HEK293 (cell line): ENCODE results near the gene P2RX2.

ENCODE experiments used
- CTCF ChIA-PET: fragments of 350-600 bp; formaldehyde crosslinking; extraction: SDS; loops from one replicate; lab custom pipeline; 2021; ENCODE audit warnings: antibody characterized with exemption; lab: Yijun Ruan, JAX
- POLR2A ChIA-PET: fragments of 300-600 bp; formaldehyde crosslinking; extraction: SDS; loops from one replicate; lab custom pipeline; 2020; ENCODE audit warnings: antibody characterized with exemption, inconsistent platforms; lab: Yijun Ruan, JAX
- H3K27ac ChIP-seq: fragments of 200-500 bp; sonication (Bioruptor generic); 2 replicates; pipeline ENCODE4 v1.5.1; 2014; ENCODE audit warnings: low read depth, low read length, control low read depth, inconsistent platforms; ENCODE audit errors: extremely low read depth
- H3K36me3 ChIP-seq, 2 experiments: fragments of 200-500 bp in 1 of 2; sonication (Bioruptor generic) in 1 of 2; 1 replicate in 1 of 2; 2 replicates in 1 of 2; pipeline ENCODE4 v1.5.1; 2014 to 2017; ENCODE audit warnings: inconsistent platforms in 2 of 2, low read length in 2 of 2; ENCODE audit not compliant: control insufficient read depth in 2 of 2, insufficient read depth in 1 of 2
- H3K4me1 ChIP-seq: fragments of 200-500 bp; sonication (Bioruptor generic); 2 replicates; pipeline ENCODE4 v1.5.1; 2014; ENCODE audit warnings: mild to moderate bottlenecking, low read length, inconsistent platforms; ENCODE audit not compliant: control insufficient read depth, insufficient read depth
- H3K4me3 ChIP-seq: 2 replicates; pipeline ENCODE4 v1.5.1; 2011; ENCODE audit warnings: low read depth, mild to moderate bottlenecking, control low read depth, low read length, moderate library complexity
- H3K9me3 ChIP-seq: fragments of 200-500 bp; sonication (Bioruptor generic); 2 replicates; pipeline ENCODE4 v1.5.1; 2014; ENCODE audit warnings: low read depth, low read length, inconsistent platforms; ENCODE audit not compliant: control insufficient read depth, insufficient read depth
- EGR2 ChIP-seq: fragments of 450-650 bp; formaldehyde crosslinking; IDR thresholded peaks from 2 replicates; pipeline ENCODE4 v1.5.1; 2016; ENCODE audit warnings: low read depth, missing biosample characterization, missing genetic modification characterization
- TRIM28 ChIP-seq: IDR thresholded peaks from 2 replicates; pipeline ENCODE4 v1.6.1; 2011; ENCODE audit warnings: low read length, control low read depth, borderline replicate concordance
- WT1 ChIP-seq: fragments of 450-650 bp; formaldehyde crosslinking; IDR thresholded peaks from 2 replicates; pipeline ENCODE4 v1.5.1; 2016; ENCODE audit warnings: missing biosample characterization, missing genetic modification characterization
- ZBTB21 ChIP-seq: fragments of 450-650 bp; formaldehyde crosslinking; IDR thresholded peaks from 2 replicates; pipeline ENCODE4 v1.5.1; 2017; ENCODE audit warnings: missing biosample characterization, missing genetic modification characterization
- ZBTB26 ChIP-seq: fragments of 450-650 bp; formaldehyde crosslinking; optimal IDR thresholded peaks from 2 replicates; pipeline ENCODE3; 2016; ENCODE audit warnings: missing biosample characterization, mild to moderate bottlenecking, missing genetic modification characterization
- ZFHX2 ChIP-seq: fragments of 450-650 bp; formaldehyde crosslinking; conservative IDR thresholded peaks from 2 replicates; pipeline ENCODE4 v1.5.1; 2016; ENCODE audit warnings: missing biosample characterization, missing genetic modification characterization
- ZFP69B ChIP-seq: fragments of 450-650 bp; formaldehyde crosslinking; IDR thresholded peaks from 2 replicates; pipeline ENCODE4 v1.5.1; 2016; ENCODE audit warnings: missing biosample characterization, missing genetic modification characterization
- ZIC2 ChIP-seq: fragments of 450-650 bp; formaldehyde crosslinking; IDR thresholded peaks from 2 replicates; pipeline ENCODE4 v1.5.1; 2016; ENCODE audit warnings: missing biosample characterization, missing genetic modification characterization
- ZNF148 ChIP-seq: fragments of 450-650 bp; formaldehyde crosslinking; IDR thresholded peaks from 2 replicates; pipeline ENCODE4 v1.5.0; 2017; ENCODE audit warnings: missing biosample characterization, missing genetic modification characterization, borderline replicate concordance
- ZNF19 ChIP-seq: fragments of 450-650 bp; formaldehyde crosslinking; IDR thresholded peaks from 2 replicates; pipeline ENCODE4; 2016; ENCODE audit warnings: missing biosample characterization, missing genetic modification characterization, low read depth
- ZNF324 ChIP-seq: fragments of 450-650 bp; formaldehyde crosslinking; IDR thresholded peaks from 2 replicates; pipeline ENCODE4 v1.5.1; 2016; ENCODE audit warnings: missing biosample characterization, missing genetic modification characterization
- ZNF341 ChIP-seq: fragments of 450-650 bp; formaldehyde crosslinking; IDR thresholded peaks from 2 replicates; pipeline ENCODE4; 2016; ENCODE audit warnings: low read depth, missing biosample characterization, missing genetic modification characterization
- ZNF366 ChIP-seq: fragments of 450-650 bp; formaldehyde crosslinking; conservative IDR thresholded peaks from 2 replicates; pipeline ENCODE4 v1.5.1; 2016; ENCODE audit warnings: missing biosample characterization, missing genetic modification characterization
- ZNF394 ChIP-seq: fragments of 450-650 bp; formaldehyde crosslinking; IDR thresholded peaks from 2 replicates; pipeline ENCODE4 v1.5.1; 2016; ENCODE audit warnings: missing biosample characterization, missing genetic modification characterization, mild to moderate bottlenecking, moderate library complexity, borderline replicate concordance
- ZNF398 ChIP-seq: fragments of 450-650 bp; formaldehyde crosslinking; IDR thresholded peaks from 2 replicates; pipeline ENCODE4 v1.5.1; 2017; ENCODE audit warnings: missing biosample characterization, missing genetic modification characterization
- ZNF473 ChIP-seq: fragments of 450-650 bp; formaldehyde crosslinking; IDR thresholded peaks from 2 replicates; pipeline ENCODE4 v1.5.1; 2017; ENCODE audit warnings: missing biosample characterization, missing genetic modification characterization
- ZNF488 ChIP-seq: fragments of 450-650 bp; formaldehyde crosslinking; IDR thresholded peaks from 2 replicates; pipeline ENCODE4 v1.5.1; 2016; ENCODE audit warnings: missing biosample characterization, missing genetic modification characterization
- ZNF529 ChIP-seq: fragments of 450-650 bp; formaldehyde crosslinking; IDR thresholded peaks from 2 replicates; pipeline ENCODE4 v1.5.1; 2017; ENCODE audit warnings: missing genetic modification characterization, missing biosample characterization; ENCODE audit not compliant: insufficient replicate concordance
- ZNF610 ChIP-seq: fragments of 450-650 bp; formaldehyde crosslinking; IDR thresholded peaks from 2 replicates; pipeline ENCODE4 v1.5.1; 2016; ENCODE audit warnings: missing biosample characterization, missing genetic modification characterization, borderline replicate concordance
- ZNF701 ChIP-seq: fragments of 450-650 bp; formaldehyde crosslinking; IDR thresholded peaks from 2 replicates; pipeline ENCODE4 v1.5.1; 2016; ENCODE audit warnings: missing biosample characterization, missing genetic modification characterization
- ZNF747 ChIP-seq: fragments of 450-650 bp; formaldehyde crosslinking; IDR thresholded peaks from 2 replicates; pipeline ENCODE4 v1.5.1; 2016; ENCODE audit warnings: missing biosample characterization, missing genetic modification characterization
- TF ChIP-seq, protein P1 (sequence below): fragments of 450-650 bp; formaldehyde crosslinking; IDR thresholded peaks from 2 replicates; pipeline ENCODE4 v1.5.1; 2016; ENCODE audit warnings: missing biosample characterization, missing genetic modification characterization
- TF ChIP-seq, protein P2 (sequence below): fragments of 450-650 bp; formaldehyde crosslinking; IDR thresholded peaks from 2 replicates; pipeline ENCODE4 v1.5.1; 2016; ENCODE audit warnings: missing biosample characterization, missing genetic modification characterization

P2RX2 gene

GRCh38 chr12:132624910-132625630 is 6.5 kb downstream of the P2RX2 start:
- H3K9me3 ChIP-seq = no peaks in the 10 kb centered on the region
- H3K4me3 ChIP-seq = no peak overlapping the region
- TF ChIP-seq ZNF529 (tag by site-specific recombination) = no peak
- TF ChIP-seq, protein P1, sequence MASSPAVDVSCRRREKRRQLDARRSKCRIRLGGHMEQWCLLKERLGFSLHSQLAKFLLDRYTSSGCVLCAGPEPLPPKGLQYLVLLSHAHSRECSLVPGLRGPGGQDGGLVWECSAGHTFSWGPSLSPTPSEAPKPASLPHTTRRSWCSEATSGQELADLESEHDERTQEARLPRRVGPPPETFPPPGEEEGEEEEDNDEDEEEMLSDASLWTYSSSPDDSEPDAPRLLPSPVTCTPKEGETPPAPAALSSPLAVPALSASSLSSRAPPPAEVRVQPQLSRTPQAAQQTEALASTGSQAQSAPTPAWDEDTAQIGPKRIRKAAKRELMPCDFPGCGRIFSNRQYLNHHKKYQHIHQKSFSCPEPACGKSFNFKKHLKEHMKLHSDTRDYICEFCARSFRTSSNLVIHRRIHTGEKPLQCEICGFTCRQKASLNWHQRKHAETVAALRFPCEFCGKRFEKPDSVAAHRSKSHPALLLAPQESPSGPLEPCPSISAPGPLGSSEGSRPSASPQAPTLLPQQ (tag by site-specific recombination) = peak; percentile 82
- no peak for TF ChIP-seq ZNF610 (tag by site-specific recombination)
- 0 out of 2 replicates have a peak, but pooled peaks have one; percentile 13 for TF ChIP-seq ZNF398
- TF ChIP-seq ZNF747 (tag by site-specific recombination) = no peak
- peak; percentile 43 for TF ChIP-seq ZNF366 (tag by site-specific recombination)
- no peak for TF ChIP-seq ZBTB21 (tag by site-specific recombination)
- TF ChIP-seq ZIC2 (tag by site-specific recombination) = peak; percentile 21; the same call in 1 of the 2 replicates
- TF ChIP-seq EGR2 (tag by site-specific recombination) = peak; percentile 45; the same call in 1 of the 2 replicates
- peak; percentile 44; the same call in 1 of the 2 replicates for TF ChIP-seq ZFHX2 (tag by site-specific recombination)
- TF ChIP-seq ZFP69B (tag by site-specific recombination) = peak; percentile 78
- 0 out of 2 replicates have a peak, but pooled peaks have one; percentile 23 for TF ChIP-seq WT1 (tag by site-specific recombination)
- TF ChIP-seq ZNF324 (tag by site-specific recombination) = no peak
- TF ChIP-seq, all 188 proteins: peak for 8
- no peak overlapping the region for H3K27ac ChIP-seq
- H3K36me3 ChIP-seq = peaks cover 0 to 71% of the 10 kb centered on the region in 2 experiments
- H3K4me1 ChIP-seq = no peaks in the 10 kb centered on the region
- ChIA-PET POLR2A (no interaction called here), CTCF (interaction anchor here (1.2 kb wide), 1 partner anchor 13 kb away, joined by 5 read pairs; no protein-coding TSS in a partner anchor)

DNA sequence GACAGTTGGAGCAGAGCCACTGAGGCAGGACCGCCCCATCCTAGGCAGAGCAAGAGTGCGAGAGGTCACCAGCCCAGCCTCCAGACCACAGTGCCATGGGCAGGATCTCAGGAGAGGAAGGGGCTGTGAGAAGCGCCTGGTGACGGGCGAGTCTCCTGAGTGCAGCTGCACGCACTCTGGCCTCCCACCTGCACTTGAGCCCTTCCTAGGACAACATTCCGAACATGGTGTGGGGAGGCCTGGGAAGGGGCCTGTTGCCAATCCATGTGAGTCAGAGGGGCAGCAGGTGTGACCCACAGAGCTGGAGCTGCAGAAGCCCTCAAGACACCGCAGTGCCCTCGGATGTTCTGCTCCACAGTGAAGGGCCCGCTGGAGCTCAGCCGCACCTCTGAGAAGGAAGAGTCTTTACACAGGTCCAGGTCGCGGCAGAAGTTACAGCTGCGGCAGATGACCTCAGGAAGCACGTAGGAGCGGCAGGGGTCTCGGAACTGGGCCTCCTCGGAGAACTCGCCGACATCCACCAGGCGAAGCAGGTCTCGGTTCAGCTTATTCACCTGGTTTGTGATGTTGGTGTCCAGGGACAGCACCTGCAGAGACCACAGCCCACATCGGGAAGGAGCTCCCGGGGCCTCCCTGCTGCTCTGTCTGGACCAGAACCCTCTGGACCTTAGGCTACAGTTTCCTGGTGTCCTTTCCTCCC is 7.3 kb downstream of the P2RX2 start:
- Histone ChIP-seq H3K4me3 (no peak overlapping the region), H3K36me3 (peaks cover 5 to 80% of the 10 kb centered on the region in 2 experiments), H3K4me1 (no peaks in the 10 kb centered on the region), H3K27ac (no peak overlapping the region), H3K9me3 (no peaks in the 10 kb centered on the region)
- CTCF ChIA-PET = interaction anchor here (1.2 to 1.7 kb wide), 2 partner anchors 11 to 13 kb away, joined by 4 to 5 read pairs; no protein-coding TSS in a partner anchor
- POLR2A ChIA-PET = no interaction called here
- TF ChIP-seq, protein P2, sequence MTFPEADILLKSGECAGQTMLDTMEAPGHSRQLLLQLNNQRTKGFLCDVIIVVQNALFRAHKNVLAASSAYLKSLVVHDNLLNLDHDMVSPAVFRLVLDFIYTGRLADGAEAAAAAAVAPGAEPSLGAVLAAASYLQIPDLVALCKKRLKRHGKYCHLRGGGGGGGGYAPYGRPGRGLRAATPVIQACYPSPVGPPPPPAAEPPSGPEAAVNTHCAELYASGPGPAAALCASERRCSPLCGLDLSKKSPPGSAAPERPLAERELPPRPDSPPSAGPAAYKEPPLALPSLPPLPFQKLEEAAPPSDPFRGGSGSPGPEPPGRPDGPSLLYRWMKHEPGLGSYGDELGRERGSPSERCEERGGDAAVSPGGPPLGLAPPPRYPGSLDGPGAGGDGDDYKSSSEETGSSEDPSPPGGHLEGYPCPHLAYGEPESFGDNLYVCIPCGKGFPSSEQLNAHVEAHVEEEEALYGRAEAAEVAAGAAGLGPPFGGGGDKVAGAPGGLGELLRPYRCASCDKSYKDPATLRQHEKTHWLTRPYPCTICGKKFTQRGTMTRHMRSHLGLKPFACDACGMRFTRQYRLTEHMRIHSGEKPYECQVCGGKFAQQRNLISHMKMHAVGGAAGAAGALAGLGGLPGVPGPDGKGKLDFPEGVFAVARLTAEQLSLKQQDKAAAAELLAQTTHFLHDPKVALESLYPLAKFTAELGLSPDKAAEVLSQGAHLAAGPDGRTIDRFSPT = no peak
- no peak for TF ChIP-seq ZNF19
- TF ChIP-seq TRIM28 = no peak
- TF ChIP-seq ZNF394 = no peak
- TF ChIP-seq ZNF488 (tag by site-specific recombination) = no peak
- no peak for TF ChIP-seq ZNF701 (tag by site-specific recombination)
- no peak for TF ChIP-seq ZBTB26
- no peak for TF ChIP-seq ZNF148 (tag by site-specific recombination)
- TF ChIP-seq ZNF341 (tag by site-specific recombination) = no peak
- no peak for TF ChIP-seq ZNF473 (tag by site-specific recombination)
